ENCODE measurements around the gene UTS2R.
"Not testable (repeated sequence)": the region's sequence is repeated elsewhere in the genome, so short reads cannot be mapped to it uniquely, and the experiment has no call there.

Gene UTS2R

DNA sequence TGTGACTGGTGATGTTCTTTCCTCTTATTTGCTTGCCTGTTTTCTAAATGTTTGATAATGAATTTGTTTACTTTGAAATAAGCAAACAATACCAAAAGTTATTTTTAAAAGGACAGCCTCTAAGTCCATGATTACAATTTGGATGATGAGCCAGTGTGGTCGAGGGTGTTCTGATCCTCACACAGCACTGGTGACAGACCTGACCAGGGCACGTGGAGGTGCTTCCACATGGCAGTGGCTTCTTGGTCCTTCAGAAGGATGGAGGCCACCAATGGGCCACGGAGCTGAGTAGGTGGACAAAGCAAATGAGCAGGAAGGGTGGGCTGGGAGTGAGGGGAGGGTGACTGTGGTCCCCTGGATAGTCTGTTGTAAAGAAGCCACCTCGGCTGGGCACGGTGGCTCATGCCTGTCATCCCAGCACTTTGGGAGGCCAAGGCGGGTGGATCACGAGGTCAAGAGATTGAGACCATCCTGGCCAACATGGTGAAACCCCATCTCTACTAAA lies 16.7 kb upstream of the UTS2R start:
- no peak for DNase-seq (ENCODE audit: low read depth)

DNA sequence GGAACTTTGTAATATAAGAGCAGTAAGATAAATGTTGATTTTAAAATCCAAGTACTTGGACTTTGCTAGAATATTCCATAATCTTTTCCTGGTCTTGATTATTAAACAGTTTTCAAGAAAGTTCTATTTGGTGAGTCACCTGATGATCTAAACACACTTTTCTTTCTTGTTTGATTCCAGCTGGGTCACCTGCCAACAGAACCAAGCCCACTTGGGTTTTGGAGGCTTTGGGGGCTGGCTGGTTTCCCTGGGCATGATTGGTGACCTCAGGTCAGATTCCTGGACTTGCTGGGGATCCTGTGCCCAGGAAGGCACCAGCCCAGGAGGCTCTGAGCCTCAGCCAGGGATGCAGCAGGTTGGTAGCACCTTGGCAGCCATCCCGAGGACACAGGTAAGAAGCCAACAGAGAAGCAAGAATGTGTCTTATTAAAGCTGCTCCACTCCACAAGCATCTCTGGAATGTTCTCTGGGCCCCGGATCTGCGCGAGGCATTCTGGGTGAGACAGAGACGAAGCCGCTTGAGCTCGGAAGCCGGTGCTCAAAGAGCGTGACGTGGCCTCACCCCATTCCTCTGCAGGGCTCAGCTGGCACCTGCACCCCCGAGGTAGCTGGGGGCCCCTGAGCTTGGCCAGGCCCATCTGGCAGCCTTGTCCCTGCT lies 15.7 kb upstream of the UTS2R start:
- no peak for DNase-seq (ENCODE audit: low read depth)

DNA sequence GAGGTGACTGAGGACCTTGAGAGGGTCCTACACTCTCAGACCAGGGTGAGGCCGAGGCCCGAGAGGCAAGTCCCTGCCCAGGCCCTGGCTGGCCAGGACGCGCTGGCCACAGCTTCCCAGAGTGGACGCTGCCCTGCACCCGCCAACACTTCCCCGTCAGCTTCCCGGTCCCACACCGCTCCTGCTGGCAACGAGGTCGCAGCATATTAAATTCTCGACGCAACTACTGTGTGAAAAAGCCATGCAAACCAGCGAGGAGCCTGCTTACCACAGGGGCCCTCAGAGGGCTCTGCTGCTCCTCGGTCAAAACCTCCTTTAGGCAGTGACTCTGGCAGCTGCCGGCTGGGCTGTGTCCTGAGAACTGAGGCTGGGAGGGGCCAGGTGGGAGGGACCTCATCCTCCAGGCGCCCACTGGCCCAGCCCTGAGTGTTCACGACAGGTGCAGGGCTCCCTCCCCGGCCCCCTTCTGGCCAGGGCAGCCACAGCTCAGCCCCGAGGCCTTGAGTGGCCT lies 14.7 kb upstream of the UTS2R start:
- DNase-seq (ENCODE audit: low read depth), result no peak

DNA sequence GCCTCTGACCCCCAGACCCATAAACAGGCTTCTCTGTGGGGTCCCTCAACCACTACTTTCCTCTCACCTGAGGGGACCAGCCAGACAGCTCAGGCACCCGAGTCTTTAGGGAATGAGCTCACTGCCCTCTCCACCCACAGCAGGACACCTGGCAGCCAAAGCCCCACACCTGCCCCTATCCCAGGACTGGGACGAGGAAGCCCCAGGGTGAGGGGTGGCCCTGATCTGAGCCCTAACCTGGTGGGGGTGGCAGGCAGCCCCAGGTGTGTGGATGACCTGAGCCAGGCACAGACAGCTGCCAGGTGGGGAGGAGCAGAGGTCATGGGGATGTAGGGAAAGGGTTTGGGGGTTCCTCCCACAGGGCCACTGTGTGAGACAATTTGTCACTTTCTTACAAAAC lies 14.2 kb upstream of the UTS2R start:
- DNase-seq (ENCODE audit: low read depth), result no peak

DNA sequence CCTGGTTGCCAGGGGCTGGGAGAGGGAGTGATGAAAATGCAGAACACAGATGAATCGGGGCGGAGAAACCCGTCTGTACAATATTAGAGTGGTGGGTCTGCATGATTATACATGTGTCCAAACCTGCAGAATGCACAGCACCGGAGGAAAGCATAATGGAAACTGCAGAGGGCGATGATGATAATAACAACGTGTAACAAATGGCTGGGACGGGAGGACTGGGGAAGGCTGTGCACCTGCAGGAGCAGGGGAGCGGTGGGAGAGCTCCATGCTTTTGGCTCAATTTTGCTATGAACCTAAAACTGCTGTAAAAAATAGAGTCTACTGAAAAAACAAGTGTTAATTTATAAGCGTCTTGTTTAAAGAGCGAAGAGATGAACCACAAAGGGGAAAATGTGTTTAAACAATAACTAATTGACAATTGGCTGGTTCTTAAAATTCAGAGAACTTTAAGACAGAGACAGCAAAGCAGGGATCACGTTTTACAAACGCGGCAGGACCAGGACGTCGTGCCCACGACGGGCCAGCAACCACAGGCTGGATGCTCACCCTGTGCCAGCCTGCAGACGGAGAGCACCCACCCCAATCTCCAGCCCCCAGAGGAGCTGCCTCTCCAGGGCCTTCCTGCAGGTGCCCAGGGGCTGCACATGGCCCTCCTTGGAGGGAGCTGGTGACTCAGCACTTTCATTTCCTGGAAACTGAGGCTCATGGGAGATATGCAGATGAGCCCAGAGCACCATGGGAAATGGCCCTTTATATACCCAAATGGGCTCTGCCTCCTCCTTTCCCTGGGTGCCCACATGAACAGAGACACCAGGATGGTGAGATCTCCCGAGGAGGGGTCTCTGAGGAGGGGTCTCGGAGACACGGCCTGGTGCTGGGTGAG lies 12.9 kb upstream of the UTS2R start, which contains the start of gene TEX19:
Gene TEX19, plus strand, starts transcription at position 783 of the 886 bp plus-strand sequence. CDS start 2,904 bp downstream, outside the sequence.
- no peak for DNase-seq (ENCODE audit: low read depth)

DNA sequence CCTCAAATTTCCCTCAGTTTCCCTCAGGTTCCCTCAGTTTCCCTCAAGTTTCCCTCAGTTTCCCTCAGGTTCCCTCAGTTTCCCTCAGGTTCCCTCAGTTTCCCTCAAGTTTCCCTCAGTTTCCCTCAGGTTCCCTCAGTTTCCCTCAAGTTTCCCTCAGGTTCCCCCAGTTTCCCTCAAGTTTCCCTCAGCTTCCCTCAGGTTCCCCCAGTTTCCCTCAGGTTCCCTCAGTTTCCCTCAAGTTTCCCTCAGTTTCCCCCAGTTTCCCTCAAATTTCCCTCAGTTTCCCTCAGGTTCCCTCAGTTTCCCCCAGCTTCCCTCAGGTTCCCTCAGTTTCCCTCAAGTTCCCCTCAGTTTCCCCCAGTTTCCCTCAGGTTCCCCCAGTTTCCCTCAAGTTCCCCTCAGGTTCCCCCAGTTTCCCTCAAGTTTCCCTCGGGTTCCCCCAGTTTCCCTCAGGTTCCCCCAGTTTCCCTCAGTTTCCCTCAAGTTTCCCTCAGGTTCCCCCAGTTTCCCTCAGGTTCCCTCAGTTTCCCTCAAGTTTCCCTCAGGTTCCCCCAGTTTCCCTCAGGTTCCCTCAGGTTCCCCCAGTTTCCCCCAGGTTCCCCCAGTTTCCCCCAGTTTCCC lies 12.0 kb upstream of the UTS2R start:
- DNase-seq (ENCODE audit: low read depth), result not testable (repeated sequence)

DNA sequence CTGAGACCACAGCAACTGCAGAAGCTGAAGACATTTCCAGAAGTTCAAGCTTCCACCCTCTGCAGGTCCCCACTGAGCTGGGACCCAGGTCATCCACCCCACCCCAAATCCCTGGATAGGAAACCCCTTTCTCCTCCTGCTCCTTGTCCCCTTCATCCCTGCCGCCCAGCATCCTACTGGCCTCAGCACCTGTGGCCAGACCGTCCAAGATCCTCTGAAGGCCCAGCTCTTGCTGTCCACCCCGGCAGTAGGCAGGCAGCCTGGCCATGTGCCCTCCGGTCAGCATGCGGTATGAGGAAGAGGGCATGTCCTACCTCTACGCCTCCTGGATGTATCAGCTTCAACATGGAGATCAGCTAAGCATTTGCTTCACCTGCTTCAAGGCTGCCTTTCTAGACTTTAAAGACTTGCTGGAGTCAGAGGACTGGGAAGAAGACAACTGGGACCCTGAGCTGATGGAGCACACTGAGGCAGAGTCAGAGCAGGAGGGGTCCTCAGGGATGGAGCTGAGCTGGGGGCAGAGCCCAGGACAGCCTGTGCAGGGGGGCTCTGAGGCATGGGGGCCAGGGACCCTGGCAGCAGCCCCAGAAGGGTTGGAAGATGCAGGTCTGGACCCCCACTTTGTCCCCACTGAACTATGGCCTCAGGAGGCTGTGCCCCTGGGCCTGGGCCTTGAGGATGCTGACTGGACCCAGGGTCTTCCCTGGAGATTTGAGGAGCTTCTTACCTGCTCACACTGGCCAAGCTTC lies 9.5 kb upstream of the UTS2R start:
- DNase-seq (ENCODE audit: low read depth), result no peak

DNA sequence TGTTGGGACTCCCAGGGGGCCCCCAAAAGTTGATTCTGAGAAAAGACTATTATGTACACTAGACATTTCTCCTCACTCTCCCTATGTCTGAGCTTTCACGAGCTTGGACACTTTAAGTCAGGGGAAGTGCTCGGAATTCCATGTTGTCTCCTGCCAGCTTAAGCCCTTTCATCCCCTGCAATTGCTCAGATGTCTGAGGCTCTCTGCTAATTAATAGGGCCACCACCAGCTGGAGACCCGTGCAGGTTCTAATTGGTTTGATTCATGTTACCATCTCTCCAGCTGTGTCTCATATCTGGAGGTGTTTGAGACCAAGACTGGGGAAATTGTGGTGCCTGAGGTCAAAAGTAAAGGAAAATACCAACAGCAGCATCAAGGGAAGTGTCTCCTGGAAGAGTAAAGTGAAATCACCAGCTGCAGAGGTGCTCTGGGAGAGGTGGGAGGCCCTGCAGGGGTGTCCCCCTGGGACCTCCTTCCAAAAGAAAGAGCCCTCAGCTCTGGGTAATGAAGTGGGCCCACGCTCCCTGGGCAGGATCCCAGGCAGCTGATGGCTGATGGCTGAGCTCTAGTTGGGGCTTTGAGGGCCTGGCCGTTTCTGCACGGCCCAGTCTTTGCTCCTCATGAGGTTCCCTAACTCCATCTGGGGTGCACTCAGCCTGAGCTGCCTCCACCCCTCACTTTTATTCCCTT lies 5.8 kb upstream of the UTS2R start:
- DNase-seq (ENCODE audit: low read depth), result no peak

DNA sequence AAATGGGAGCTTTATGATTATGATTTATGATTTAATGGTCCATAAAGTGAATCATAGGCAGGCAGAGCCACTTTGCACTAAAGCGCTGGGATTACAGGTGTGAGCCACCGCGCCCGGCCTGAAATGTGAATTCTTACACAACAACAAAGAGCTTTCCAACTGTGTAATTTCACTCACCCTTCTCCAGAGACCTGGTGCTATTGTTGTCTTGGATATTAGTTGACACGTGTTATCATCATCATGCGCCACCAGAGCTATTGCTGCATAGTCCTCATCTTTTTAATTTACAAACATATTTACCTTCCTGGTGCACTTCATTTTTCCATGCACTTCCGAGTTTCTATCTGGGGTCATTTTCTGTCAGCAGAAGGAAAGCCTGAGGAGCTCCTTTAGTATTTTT lies 4.8 kb upstream of the UTS2R start:
- DNase-seq (ENCODE audit: low read depth), result no peak

DNA sequence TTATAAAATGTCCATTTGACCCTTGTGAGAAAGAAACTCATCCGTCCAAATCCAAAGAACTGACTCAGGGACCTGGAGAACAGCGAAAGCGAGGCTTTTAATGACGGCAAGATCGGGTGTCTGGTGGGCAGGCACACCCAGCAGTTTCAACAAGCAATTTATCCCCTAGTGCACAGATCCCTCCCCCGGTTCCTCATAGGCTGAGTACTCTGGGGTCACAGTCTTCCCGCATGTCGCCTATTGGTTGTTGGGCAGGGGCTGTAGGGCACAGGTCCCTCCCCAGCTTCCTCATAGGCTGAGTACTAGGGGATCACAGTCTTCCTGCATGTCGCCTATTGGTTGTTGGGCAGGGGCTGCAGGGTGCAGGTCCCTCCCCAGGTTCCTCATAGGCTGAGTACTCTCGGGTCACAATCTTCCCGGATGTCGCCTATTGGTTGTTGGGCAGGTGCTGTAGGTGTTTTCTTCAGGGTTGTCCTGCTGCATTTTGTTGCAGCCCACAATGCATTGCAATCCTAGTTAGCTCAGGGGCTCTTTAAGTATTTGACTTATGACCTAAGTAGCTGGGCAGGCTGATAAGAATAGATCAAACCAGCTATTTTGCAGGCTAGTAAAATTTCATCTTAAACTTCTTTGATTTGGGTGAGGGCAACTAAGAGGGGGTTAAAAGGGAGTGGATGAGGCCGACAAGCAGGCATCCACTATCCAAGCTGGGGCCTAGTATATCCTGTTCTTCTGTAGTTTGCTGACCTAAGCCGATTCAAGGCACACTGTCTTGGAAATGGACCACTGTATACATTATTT lies 3.6 kb upstream of the UTS2R start:
- no peak for DNase-seq (ENCODE audit: low read depth)

DNA sequence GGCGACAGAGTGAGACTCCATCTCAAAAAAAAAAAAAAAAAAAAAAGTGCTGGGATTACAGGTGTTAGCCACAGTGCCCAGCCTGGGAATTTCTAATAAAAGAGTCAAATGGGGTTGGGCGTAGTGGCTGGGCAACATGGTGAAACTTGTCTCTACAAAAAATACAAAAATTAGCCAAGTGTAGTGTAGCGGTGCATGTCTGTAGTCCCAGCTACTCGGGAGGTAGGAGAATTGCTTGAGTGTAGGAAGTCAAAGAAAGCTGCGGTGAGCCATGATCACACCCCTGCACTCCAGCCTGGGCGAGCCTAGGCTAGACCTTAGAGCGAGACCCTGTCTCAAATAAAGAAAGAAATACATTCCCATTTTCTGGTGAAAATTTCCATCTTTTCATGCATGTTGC lies 2.4 kb upstream of the UTS2R start:
- no peak for DNase-seq (ENCODE audit: low read depth)

DNA sequence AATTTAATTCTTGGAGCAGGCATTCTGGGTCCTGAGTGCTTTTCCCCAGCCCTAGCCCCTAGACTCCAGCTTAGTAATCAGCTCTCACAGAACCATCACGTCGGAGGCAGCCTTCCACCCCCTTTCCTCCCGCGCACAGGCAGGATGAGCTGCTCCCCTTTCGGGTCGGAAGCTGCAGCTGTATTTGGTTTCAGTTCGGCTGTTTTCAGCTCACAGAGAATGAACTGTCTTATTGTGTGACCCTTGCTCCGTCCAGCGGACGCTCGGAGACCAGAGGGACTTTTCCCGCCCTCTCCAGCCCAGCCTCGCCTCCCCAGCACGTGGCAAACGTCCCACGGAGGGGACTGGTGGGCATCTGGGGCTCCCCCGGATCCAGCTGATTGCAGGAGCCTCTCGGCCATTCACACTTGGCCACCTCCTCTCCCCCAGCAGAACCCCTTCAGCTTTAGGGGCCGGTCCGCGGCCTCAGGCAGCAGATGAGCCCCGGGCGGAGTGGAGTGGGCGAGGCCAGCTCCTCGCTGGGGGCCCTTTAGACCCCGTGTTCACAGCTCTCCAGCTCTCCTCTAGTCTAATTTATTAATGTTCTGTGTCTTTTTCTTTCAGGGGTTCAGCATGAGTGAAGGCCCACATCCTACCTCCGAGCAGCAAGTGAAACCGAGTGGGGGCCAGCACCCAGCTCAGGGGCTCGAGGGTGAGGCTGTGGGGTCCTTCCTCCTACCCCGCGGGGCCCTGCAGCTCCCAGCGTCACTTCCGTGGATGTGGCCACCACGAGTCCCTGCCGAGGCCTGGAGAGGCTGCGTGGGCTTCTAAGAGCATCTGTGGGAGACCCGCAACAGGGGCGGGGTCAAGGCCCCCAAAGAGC lies 863 bp upstream of the UTS2R start:
- DNase-seq (ENCODE audit: low read depth), result no peak

DNA sequence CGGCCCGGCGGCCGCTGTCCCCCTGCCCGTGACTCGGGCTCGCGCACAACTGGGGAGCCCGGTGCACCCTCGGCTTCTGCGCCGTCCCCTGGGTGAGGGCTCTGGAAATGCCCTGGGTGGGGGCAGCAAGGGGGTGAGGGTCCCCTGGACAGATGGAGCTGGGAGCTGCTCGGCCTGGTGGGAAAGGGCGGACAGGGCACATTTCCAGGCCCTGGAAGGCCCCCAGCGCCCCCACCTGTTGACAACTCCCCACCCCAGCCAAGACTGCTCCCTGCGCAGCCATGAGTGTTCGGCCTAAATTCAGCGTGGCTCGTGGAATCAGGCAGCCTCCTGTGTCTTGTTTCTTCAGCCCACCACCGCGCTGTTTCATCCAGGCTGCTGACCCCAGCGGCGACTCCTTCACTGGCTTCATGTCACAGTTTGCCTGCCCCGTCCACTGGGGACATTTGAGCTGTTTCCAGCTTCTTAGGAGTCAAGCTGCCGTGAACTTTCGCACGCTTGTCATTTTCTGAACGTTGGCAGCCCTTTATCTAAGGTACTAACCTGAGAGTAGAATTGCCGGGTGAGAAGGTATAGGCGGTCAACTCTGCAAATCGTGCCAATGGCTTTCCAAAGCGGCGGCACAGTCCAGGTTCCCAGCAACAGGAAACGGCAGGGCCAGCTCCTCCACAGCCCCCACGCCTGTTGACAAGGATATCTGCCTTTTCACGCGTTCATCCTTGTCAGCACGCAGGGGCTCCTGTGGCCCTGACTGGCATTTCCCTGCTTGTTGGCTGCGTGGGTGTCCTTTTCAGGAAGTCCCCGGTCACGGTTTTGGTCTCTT lies 895 bp downstream of the UTS2R start:
- no peak for DNase-seq (ENCODE audit: low read depth)

DNA sequence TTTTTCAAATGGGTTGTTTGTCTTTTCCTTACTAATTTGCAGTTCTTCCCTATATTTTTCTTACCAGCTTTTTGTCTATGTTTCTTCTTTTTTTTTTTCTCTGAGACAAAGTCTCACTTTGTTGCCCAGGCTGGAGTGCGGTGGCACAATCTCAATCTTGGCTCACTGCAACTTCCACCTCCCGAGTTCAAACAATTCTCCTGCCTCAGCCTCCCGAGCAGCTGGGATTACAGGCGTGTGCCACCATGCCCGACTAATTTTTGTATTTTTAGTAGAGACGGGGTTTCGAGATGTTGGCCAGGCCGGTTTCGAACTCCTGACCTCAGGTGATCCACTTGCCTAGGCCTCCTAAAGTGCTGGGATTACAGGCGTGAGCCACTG lies 1.5 kb downstream of the UTS2R start:
- not testable (repeated sequence) for DNase-seq (ENCODE audit: low read depth)

DNA sequence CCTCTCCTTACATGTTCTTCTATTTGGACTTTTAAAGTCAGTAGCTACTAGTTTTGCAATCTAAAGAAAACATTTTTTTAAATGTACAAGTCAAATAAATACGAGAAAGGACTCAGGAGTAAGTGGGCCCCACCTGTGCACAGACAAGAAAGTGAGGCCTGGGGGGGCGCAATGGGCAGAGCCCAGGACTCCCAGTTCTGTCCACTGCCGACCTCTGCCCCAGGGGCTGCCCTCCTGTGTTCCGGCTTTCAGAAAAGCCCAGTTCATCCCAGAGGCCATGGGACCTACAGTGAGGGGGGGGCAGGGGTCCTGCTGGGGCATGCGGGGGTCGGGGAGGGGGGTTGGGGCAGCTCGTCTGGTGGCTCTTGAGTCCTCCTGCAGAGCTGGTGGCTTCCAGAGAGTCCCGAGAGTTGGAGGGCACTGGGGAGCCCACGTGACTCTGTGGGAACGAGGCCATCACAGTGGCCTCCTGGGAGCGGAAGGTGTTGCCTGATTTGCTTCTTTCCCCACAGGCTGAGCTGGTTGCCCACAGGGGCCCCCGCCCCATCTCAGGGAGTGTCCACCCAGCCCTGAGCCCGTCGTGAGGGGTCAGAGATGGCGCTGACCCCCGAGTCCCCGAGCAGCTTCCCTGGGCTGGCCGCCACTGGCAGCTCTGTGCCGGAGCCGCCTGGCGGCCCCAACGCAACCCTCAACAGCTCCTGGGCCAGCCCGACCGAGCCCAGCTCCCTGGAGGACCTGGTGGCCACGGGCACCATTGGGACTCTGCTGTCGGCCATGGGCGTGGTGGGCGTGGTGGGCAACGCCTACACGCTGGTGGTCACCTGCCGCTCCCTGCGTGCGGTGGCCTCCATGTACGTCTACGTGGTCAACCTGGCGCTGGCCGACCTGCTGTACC lies 2.4 kb downstream of the UTS2R start:
- DNase-seq (ENCODE audit: low read depth), result no peak

DNA sequence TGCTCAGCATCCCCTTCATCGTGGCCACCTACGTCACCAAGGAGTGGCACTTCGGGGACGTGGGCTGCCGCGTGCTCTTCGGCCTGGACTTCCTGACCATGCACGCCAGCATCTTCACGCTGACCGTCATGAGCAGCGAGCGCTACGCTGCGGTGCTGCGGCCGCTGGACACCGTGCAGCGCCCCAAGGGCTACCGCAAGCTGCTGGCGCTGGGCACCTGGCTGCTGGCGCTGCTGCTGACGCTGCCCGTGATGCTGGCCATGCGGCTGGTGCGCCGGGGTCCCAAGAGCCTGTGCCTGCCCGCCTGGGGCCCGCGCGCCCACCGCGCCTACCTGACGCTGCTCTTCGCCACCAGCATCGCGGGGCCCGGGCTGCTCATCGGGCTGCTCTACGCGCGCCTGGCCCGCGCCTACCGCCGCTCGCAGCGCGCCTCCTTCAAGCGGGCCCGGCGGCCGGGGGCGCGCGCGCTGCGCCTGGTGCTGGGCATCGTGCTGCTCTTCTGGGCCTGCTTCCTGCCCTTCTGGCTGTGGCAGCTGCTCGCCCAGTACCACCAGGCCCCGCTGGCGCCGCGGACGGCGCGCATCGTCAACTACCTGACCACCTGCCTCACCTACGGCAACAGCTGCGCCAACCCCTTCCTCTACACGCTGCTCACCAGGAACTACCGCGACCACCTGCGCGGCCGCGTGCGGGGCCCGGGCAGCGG lies 3.2 kb downstream of the UTS2R start:
- DNase-seq (ENCODE audit: low read depth), result no peak

Measured in activated T-cell treated with anti-CD3 and anti-CD28 coated beads for 48 hours (primary cell).